NT2/D1 (cell line): ENCODE data around the gene SPSB2.

Experiments used
- DNase-seq: peaks from one replicate; pipeline ENCODE4 v3.0.0-alpha.2; 2011; ENCODE audit warnings: low read depth, low spot score
- H3K27me3 ChIP-seq: 2 replicates; pipeline ENCODE4 v1.6.0; 2011; ENCODE audit warnings: mild to moderate bottlenecking; ENCODE audit not compliant: insufficient read length, insufficient read depth
- H3K36me3 ChIP-seq: 2 replicates; pipeline ENCODE4 v1.6.1; 2011; ENCODE audit warnings: mild to moderate bottlenecking, low read length, mixed read lengths; ENCODE audit not compliant: insufficient read depth, insufficient read length
- H3K4me1 ChIP-seq: 2 replicates; pipeline ENCODE4 v1.5.1; 2011; ENCODE audit not compliant: insufficient read depth, insufficient read length
- H3K4me3 ChIP-seq: 2 replicates; pipeline ENCODE4 v1.5.1; 2011; ENCODE audit warnings: low read depth; ENCODE audit not compliant: insufficient read length
- H3K9ac ChIP-seq: 2 replicates; pipeline ENCODE4 v1.6.0; 2011; ENCODE audit warnings: low read depth; ENCODE audit not compliant: insufficient read length
- H3K9me3 ChIP-seq: 2 replicates; pipeline ENCODE4 v1.5.1; 2011; ENCODE audit warnings: mild to moderate bottlenecking, low read length; ENCODE audit not compliant: insufficient read depth
- SUZ12 ChIP-seq: IDR thresholded peaks from 2 replicates; pipeline ENCODE4 v1.6.1; 2011; ENCODE audit not compliant: insufficient read length, insufficient read depth; ENCODE audit errors: extremely low read depth
- YY1 ChIP-seq: IDR thresholded peaks from 2 replicates; pipeline ENCODE4 v1.6.1; 2011; ENCODE audit not compliant: insufficient read length, insufficient read depth
- ZNF274 ChIP-seq: IDR thresholded peaks from 2 replicates; pipeline ENCODE4 v1.6.1; 2011; ENCODE audit warnings: mild to moderate bottlenecking, low read depth, low read length

Gene SPSB2

GRCh38 chr12:6873094-6874014 is at the start of gene SPSB2:
Gene SPSB2 (minus strand): TSS chr12:6873303. CDS start chr12:6872901, 402 bp downstream.
- peaks cover 28% of the 10 kb centered on the region for H3K4me1 ChIP-seq
- peak; percentile 100 for DNase-seq
- peaks cover 51% of the 10 kb centered on the region for H3K36me3 ChIP-seq
- H3K9ac ChIP-seq, result peak within 1 kb of the TSS; percentile 99
- TF ChIP-seq YY1 (no peak), SUZ12 (no peak), ZNF274 (no peak)
- H3K9me3 ChIP-seq, result no peaks in the 10 kb centered on the region
- no peaks in the 10 kb centered on the region for H3K27me3 ChIP-seq
- peak within 1 kb of the TSS; percentile 98 for H3K4me3 ChIP-seq

GRCh38 chr12:6921996-6922946 is 49.2 kb upstream of the SPSB2 start:
- no peak for DNase-seq
- Histone ChIP-seq H3K4me3 (no peak overlapping the region), H3K36me3 (peaks cover 58% of the 10 kb centered on the region), H3K4me1 (peaks cover 19% of the 10 kb centered on the region), H3K9me3 (no peaks in the 10 kb centered on the region), H3K27me3 (no peaks in the 10 kb centered on the region), H3K9ac (no peak overlapping the region)
- TF ChIP-seq ZNF274, result no peak
- TF ChIP-seq YY1, result no peak
- no peak for TF ChIP-seq SUZ12

GRCh38 chr12:6921539-6921938 is 48.4 kb upstream of the SPSB2 start:
- H3K36me3 ChIP-seq, result peaks cover 65% of the 10 kb centered on the region
- peaks cover 23% of the 10 kb centered on the region for H3K4me1 ChIP-seq
- TF ChIP-seq YY1, result no peak
- no peak for TF ChIP-seq SUZ12
- TF ChIP-seq ZNF274, result no peak
- DNase-seq, result no peak
- H3K27me3 ChIP-seq, result no peaks in the 10 kb centered on the region
- no peak overlapping the region for H3K9ac ChIP-seq
- no peaks in the 10 kb centered on the region for H3K9me3 ChIP-seq
- no peak overlapping the region for H3K4me3 ChIP-seq

- H3K4me1 ChIP-seq, result peaks cover 23% of the 10 kb centered on the region
- DNase-seq, result no peak
- TF ChIP-seq YY1 (no peak), SUZ12 (no peak), ZNF274 (no peak)
- H3K36me3 ChIP-seq, result peaks cover 73% of the 10 kb centered on the region
- peaks cover 8% of the 10 kb centered on the region for H3K27me3 ChIP-seq
- no peak overlapping the region for H3K9ac ChIP-seq
- H3K9me3 ChIP-seq, result no peaks in the 10 kb centered on the region
- H3K4me3 ChIP-seq, result no peak overlapping the region
Observed at GRCh38 chr12:6919588-6919987, 46.5 kb upstream of the SPSB2 start.

- no peak for DNase-seq
- Histone ChIP-seq H3K9me3 (no peaks in the 10 kb centered on the region), H3K4me3 (no peak overlapping the region), H3K27me3 (peaks cover 9% of the 10 kb centered on the region), H3K9ac (no peak overlapping the region), H3K36me3 (peaks cover 58% of the 10 kb centered on the region), H3K4me1 (peaks cover 29% of the 10 kb centered on the region)
- no peak for TF ChIP-seq YY1
Observed at GRCh38 chr12:6917491-6918231, 44.6 kb upstream of the SPSB2 start.

GRCh38 chr12:6916426-6917200 is 43.5 kb upstream of the SPSB2 start:
- TF ChIP-seq SUZ12 (no peak), ZNF274 (no peak), YY1 (no peak)
- Histone ChIP-seq H3K9me3 (no peaks in the 10 kb centered on the region), H3K4me1 (peaks cover 28% of the 10 kb centered on the region), H3K9ac (peak overlapping the region; percentile 83), H3K4me3 (peak overlapping the region; percentile 79), H3K36me3 (peaks cover 47% of the 10 kb centered on the region), H3K27me3 (peaks cover 9% of the 10 kb centered on the region)
- DNase-seq, result no peak

GRCh38 chr12:6915789-6916285 is 42.7 kb upstream of the SPSB2 start:
- Histone ChIP-seq H3K9ac (peak overlapping the region; percentile 83), H3K4me1 (peaks cover 28% of the 10 kb centered on the region), H3K4me3 (peak overlapping the region; percentile 79), H3K9me3 (no peaks in the 10 kb centered on the region), H3K27me3 (peaks cover 9% of the 10 kb centered on the region), H3K36me3 (peaks cover 39% of the 10 kb centered on the region)
- no peak for DNase-seq
- TF ChIP-seq YY1 (no peak), ZNF274 (no peak), SUZ12 (no peak)
